GM18519 (cell line): Measurements from ENCODE around the gene PIP4K2A.
"Not testable (repeated sequence)": the region's sequence is repeated elsewhere in the genome, so short reads cannot be mapped to it uniquely, and the experiment has no call there.

Experiments
- ATAC-seq: cut with Tn5 transposase; IDR thresholded peaks from one replicate; pipeline ENCODE4 v1.9.1; 2021; ENCODE audit warnings: mild to moderate bottlenecking, moderate library complexity; ENCODE audit not compliant: unreplicated experiment, low FRiP score

The PIP4K2A gene

GRCh38 chr10:22536620-22537019, 177.8 kb downstream of the PIP4K2A start:
- no peak for ATAC-seq

GRCh38 chr10:22534849-22535604, 179.4 kb downstream of the PIP4K2A start:
- ATAC-seq, result no peak

GRCh38 chr10:22531441-22531840, 182.9 kb downstream of the PIP4K2A start:
- ATAC-seq, result no peak

GRCh38 chr10:22531008-22531407, 183.4 kb downstream of the PIP4K2A start:
- no peak for ATAC-seq

- ATAC-seq, result no peak
Measured at GRCh38 chr10:22527520-22527919, 186.9 kb downstream of the PIP4K2A start.

GRCh38 chr10:22524333-22524732, 190.0 kb downstream of the PIP4K2A start:
- not testable (repeated sequence) for ATAC-seq

GRCh38 chr10:22520645-22521044, 193.7 kb downstream of the PIP4K2A start:
- not testable (repeated sequence) for ATAC-seq

GRCh38 chr10:22518167-22518724, 196.1 kb downstream of the PIP4K2A start:
- no peak for ATAC-seq

- no peak for ATAC-seq
Measured at GRCh38 chr10:22515009-22515408, 199.4 kb downstream of the PIP4K2A start.

GRCh38 chr10:22514414-22514758, 200.0 kb downstream of the PIP4K2A start:
- not testable (repeated sequence) for ATAC-seq

GRCh38 chr10:22513483-22514413, 200.6 kb downstream of the PIP4K2A start:
- not testable (repeated sequence) for ATAC-seq

GRCh38 chr10:22512015-22512414, 202.4 kb downstream of the PIP4K2A start:
- not testable (repeated sequence) for ATAC-seq

GRCh38 chr10:22508214-22508613, 206.2 kb downstream of the PIP4K2A start:
- not testable (repeated sequence) for ATAC-seq

GRCh38 chr10:22505911-22506685, 208.3 kb downstream of the PIP4K2A start:
- ATAC-seq, result no peak

GRCh38 chr10:22504766-22505165, 209.6 kb downstream of the PIP4K2A start:
- ATAC-seq, result no peak

GRCh38 chr10:22503315-22504088, 210.9 kb downstream of the PIP4K2A start:
- ATAC-seq, result no peak

GRCh38 chr10:22501863-22502262, 212.5 kb downstream of the PIP4K2A start:
- no peak for ATAC-seq

- ATAC-seq, result no peak
Measured at GRCh38 chr10:22501413-22501812, 213.0 kb downstream of the PIP4K2A start.

- no peak for ATAC-seq
Measured at GRCh38 chr10:22500656-22501340, 213.6 kb downstream of the PIP4K2A start.
